ENCODE data around the gene VPS13A. TPM values are rescaled to one million over a fixed set of nuclear protein-coding genes. Genes with fewer than 3 reads are reported as not detected.

VPS13A gene
- total RNA-seq, 1 experiment from 2014 or later, result 32.2 TPM

- POLR2A ChIA-PET (ENCODE audit: low non-redundant PET), result no interaction called here
- H3K4me3 ChIP-seq (ENCODE audit: low read depth, low read length, poor library complexity, severe bottlenecking), result no peak overlapping the region
These were observed 265.1 kb downstream of the VPS13A start for GRCh38 chr9:77442436-77442835.

GRCh38 chr9:77447646-77448045, 270.3 kb downstream of the VPS13A start:
- Histone ChIP-seq H3K4me1 (ENCODE audit: insufficient read depth, low read length, poor library complexity, severe bottlenecking) (peaks cover 12% of the 10 kb centered on the region), H3K9me3 (ENCODE audit: low read depth, low read length, poor library complexity, severe bottlenecking) (no peaks in the 10 kb centered on the region), H3K27ac (ENCODE audit: low read depth, low read length, poor library complexity, severe bottlenecking) (no peak overlapping the region), H3K4me3 (ENCODE audit: low read depth, low read length, poor library complexity, severe bottlenecking) (no peak overlapping the region), H3K27me3 (replicated peaks; ENCODE audit: insufficient read depth, low read depth, low read length, poor library complexity) (no peaks in the 10 kb centered on the region), H3K36me3 (ENCODE audit: insufficient read depth, low read length, poor library complexity, severe bottlenecking) (no peaks in the 10 kb centered on the region)
- ChIA-PET CTCF (interaction anchor here (0.5 kb wide), 1 partner anchor 48 kb away, joined by 9 read pairs; no protein-coding TSS in a partner anchor), POLR2A (ENCODE audit: low non-redundant PET) (no interaction called here)
- no peak for DNase-seq (ENCODE audit: low spot score)
- intact Hi-C loops (cut with micrococcal nuclease; ENCODE audit: unreplicated experiment), result no loop called here
- no peak for TF ChIP-seq CTCF (conservative IDR thresholded peaks at IDR 0.05; ENCODE audit: low read depth, low read length)
- no TSS peak for BruUV-seq (replicated peaks)

More at GRCh38 chr9:77442436-77442835, 265.1 kb downstream of the VPS13A start:
- CTCF ChIA-PET, result interaction anchor here (1.0 kb wide), 1 partner anchor 15 kb away, joined by 3 read pairs; no protein-coding TSS in a partner anchor
- H3K4me1 ChIP-seq (ENCODE audit: insufficient read depth, low read length, poor library complexity, severe bottlenecking), result peaks cover 46% of the 10 kb centered on the region
- no peaks in the 10 kb centered on the region for H3K27me3 ChIP-seq (replicated peaks; ENCODE audit: insufficient read depth, low read depth, low read length, poor library complexity)
- no peaks in the 10 kb centered on the region for H3K9me3 ChIP-seq (ENCODE audit: low read depth, low read length, poor library complexity, severe bottlenecking)
- BruUV-seq (replicated peaks), result no TSS peak
- intact Hi-C loops (cut with micrococcal nuclease; ENCODE audit: unreplicated experiment), result loop anchor here (5.0 kb wide), 1 partner anchor 590 kb away; the partner anchor contains the start of gene GNAQ
- DNase-seq (ENCODE audit: low spot score), result no peak
- no peak overlapping the region for H3K27ac ChIP-seq (ENCODE audit: low read depth, low read length, poor library complexity, severe bottlenecking)
- no peaks in the 10 kb centered on the region for H3K36me3 ChIP-seq (ENCODE audit: insufficient read depth, low read length, poor library complexity, severe bottlenecking)
- no peak for TF ChIP-seq CTCF (conservative IDR thresholded peaks at IDR 0.05; ENCODE audit: low read depth, low read length)
- TF ChIP-seq EZH2 (IDR thresholded peaks at IDR 0.05; ENCODE audit: borderline replicate concordance, low read depth, low read length, poor library complexity, severe bottlenecking), result no peak

GRCh38 chr9:77449240-77450084, 272.1 kb downstream of the VPS13A start:
- H3K9me3 ChIP-seq (ENCODE audit: low read depth, low read length, poor library complexity, severe bottlenecking), result no peaks in the 10 kb centered on the region
- no peak overlapping the region for H3K27ac ChIP-seq (ENCODE audit: low read depth, low read length, poor library complexity, severe bottlenecking)
- intact Hi-C loops (cut with micrococcal nuclease; ENCODE audit: unreplicated experiment), result no loop called here
- TF ChIP-seq CTCF (conservative IDR thresholded peaks at IDR 0.05; ENCODE audit: low read depth, low read length) (peak; percentile 50), EZH2 (IDR thresholded peaks at IDR 0.05; ENCODE audit: borderline replicate concordance, low read depth, low read length, poor library complexity, severe bottlenecking) (no peak)
- ChIA-PET POLR2A (ENCODE audit: low non-redundant PET) (no interaction called here), CTCF (interaction anchor here (1.2 kb wide), 1 partner anchor 16 kb away, joined by 3 read pairs; no protein-coding TSS in a partner anchor)
- no peaks in the 10 kb centered on the region for H3K36me3 ChIP-seq (ENCODE audit: insufficient read depth, low read length, poor library complexity, severe bottlenecking)
- H3K4me1 ChIP-seq (ENCODE audit: insufficient read depth, low read length, poor library complexity, severe bottlenecking), result peaks cover 12% of the 10 kb centered on the region
- DNase-seq (ENCODE audit: low spot score), result peak; percentile 48
- no peaks in the 10 kb centered on the region for H3K27me3 ChIP-seq (replicated peaks; ENCODE audit: insufficient read depth, low read depth, low read length, poor library complexity)
- BruUV-seq (replicated peaks), result no TSS peak
- H3K4me3 ChIP-seq (ENCODE audit: low read depth, low read length, poor library complexity, severe bottlenecking), result no peak overlapping the region
